HEK293T (cell line): ENCODE results near the gene ZNF609.

Experiments used
- CTCF ChIA-PET: fragments of 350-600 bp; formaldehyde crosslinking; extraction: SDS; loops from one replicate; lab custom pipeline; 2021; ENCODE audit warnings: antibody characterized with exemption, inconsistent platforms; lab: Yijun Ruan, JAX
- POLR2A ChIA-PET: fragments of 350-600 bp; formaldehyde crosslinking; extraction: SDS; loops from one replicate; lab custom pipeline; 2020; ENCODE audit warnings: antibody characterized with exemption, inconsistent platforms; lab: Yijun Ruan, JAX
- DNase-seq: peaks from one replicate; pipeline ENCODE4 v3.0.0; 2012; ENCODE audit warnings: mixed read lengths; ENCODE audit errors: extremely low spot score
- ARNT ChIP-seq: fragments of 450-650 bp; IDR thresholded peaks from 2 replicates; pipeline ENCODE4 v1.6.1; 2017; ENCODE audit warnings: mild to moderate bottlenecking
- BHLHE40 ChIP-seq: fragments of 450-650 bp; IDR thresholded peaks from 2 replicates; pipeline ENCODE4 v1.6.1; 2016; ENCODE audit warnings: mild to moderate bottlenecking, moderate library complexity, borderline replicate concordance
- CTBP1 ChIP-seq: fragments of 450-650 bp; IDR thresholded peaks from 2 replicates; pipeline ENCODE4 v1.6.1; 2016; ENCODE audit warnings: borderline replicate concordance
- ELF4 ChIP-seq: fragments of 450-650 bp; IDR thresholded peaks from 2 replicates; pipeline ENCODE4 v1.6.1; 2017; ENCODE audit warnings: antibody characterized with exemption
- FOXA1 ChIP-seq: fragments of 450-650 bp; IDR thresholded peaks from 2 replicates; pipeline ENCODE4 v1.6.1; 2016; ENCODE audit warnings: mild to moderate bottlenecking
- FOXK2 ChIP-seq: fragments of 450-650 bp; IDR thresholded peaks from 2 replicates; pipeline ENCODE4 v1.6.1; 2016; ENCODE audit warnings: mild to moderate bottlenecking
- FOXM1 ChIP-seq: fragments of 450-650 bp; IDR thresholded peaks from 2 replicates; pipeline ENCODE4 v1.6.1; 2017; ENCODE audit warnings: mild to moderate bottlenecking, borderline replicate concordance
- HDGF ChIP-seq: fragments of 450-650 bp; IDR thresholded peaks from 2 replicates; pipeline ENCODE4 v1.6.1; 2017; ENCODE audit warnings: antibody characterized with exemption, borderline replicate concordance
- L3MBTL2 ChIP-seq: fragments of 450-650 bp; conservative IDR thresholded peaks from 2 replicates; pipeline ENCODE4 v1.6.1; 2016; ENCODE audit warnings: mild to moderate bottlenecking
- LEF1 ChIP-seq: fragments of 450-650 bp; IDR thresholded peaks from 2 replicates; pipeline ENCODE4 v1.6.1; 2017; ENCODE audit warnings: mild to moderate bottlenecking, borderline replicate concordance
- NFRKB ChIP-seq: fragments of 450-650 bp; IDR thresholded peaks from 2 replicates; pipeline ENCODE4 v1.6.1; 2016; ENCODE audit warnings: mild to moderate bottlenecking, moderate library complexity
- PKNOX1 ChIP-seq: fragments of 450-650 bp; IDR thresholded peaks from 2 replicates; pipeline ENCODE4 v1.6.1; 2016
- SP1 ChIP-seq: fragments of 450-650 bp; IDR thresholded peaks from 2 replicates; pipeline ENCODE4 v1.6.1; 2017
- SUZ12 ChIP-seq: fragments of 450-650 bp; IDR thresholded peaks from 2 replicates; pipeline ENCODE4 v1.6.1; 2016; ENCODE audit warnings: mild to moderate bottlenecking
- TARDBP ChIP-seq: fragments of 450-650 bp; IDR thresholded peaks from 2 replicates; pipeline ENCODE4 v1.6.1; 2016
- ZNF384 ChIP-seq: fragments of 450-650 bp; IDR thresholded peaks from 2 replicates; pipeline ENCODE4 v1.6.1; 2016

Gene ZNF609

DNA sequence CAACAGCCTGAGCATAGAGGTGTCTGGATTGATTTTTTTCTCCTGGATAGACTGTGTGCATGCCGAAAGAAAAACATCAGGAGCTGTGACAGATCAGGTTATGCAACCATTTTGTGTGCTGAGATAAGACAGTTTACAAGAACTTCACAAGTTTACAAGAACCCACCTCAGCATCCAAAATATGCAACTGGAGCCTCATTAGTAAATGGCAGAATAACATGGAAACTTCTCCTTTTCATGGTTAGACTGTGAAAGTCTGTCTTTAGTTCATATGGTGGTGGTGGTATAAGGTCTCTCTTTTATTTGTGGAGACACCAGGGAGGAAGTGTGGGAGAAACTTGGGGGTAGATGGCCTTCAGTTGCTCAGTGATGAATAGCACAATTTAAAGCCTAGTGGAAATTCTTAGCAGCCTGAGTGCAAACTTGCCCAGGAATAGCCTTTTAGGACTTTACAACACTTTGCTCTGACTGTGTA is 3.7 kb upstream of the ZNF609 start:
- TF ChIP-seq FOXM1 (no peak), LEF1 (no peak), BHLHE40 (no peak), HDGF (no peak), ARNT (no peak), PKNOX1 (no peak), ZNF384 (no peak), NFRKB (no peak), SUZ12 (no peak), CTBP1 (no peak), TARDBP (no peak), SP1 (no peak)
- CTCF ChIA-PET = no interaction called here
- no peak for DNase-seq
- POLR2A ChIA-PET = no interaction called here

GRCh38 chr15:64459066-64459781 is 1.2 kb upstream of the ZNF609 start:
- ChIA-PET POLR2A (interaction anchor here (1.3 kb wide), 1 partner anchor 48 kb away, joined by 4 read pairs; no protein-coding TSS in a partner anchor), CTCF (interaction anchor here (1.4 kb wide), 1 partner anchor 222 kb away, joined by 3 read pairs; no protein-coding TSS in a partner anchor)
- TF ChIP-seq PKNOX1 (0 out of 2 replicates have a peak, but pooled peaks have one; percentile 3), ELF4 (no peak)
- DNase-seq = no peak

- ChIA-PET POLR2A (interaction anchor here (0.9 to 1.8 kb wide), 6 partner anchors 9 to 187 kb away, joined by 3 to 4 read pairs (median 3); partner anchors contain the start of gene TRIP4), CTCF (interaction anchor here (1.4 kb wide), 1 partner anchor 221 kb away, joined by 3 read pairs; no protein-coding TSS in a partner anchor)
- peak; percentile 26 for DNase-seq
- no peak for TF ChIP-seq NFRKB
- no peak for TF ChIP-seq FOXM1
- TF ChIP-seq HDGF = no peak
- TF ChIP-seq TARDBP = no peak
- TF ChIP-seq ARNT = no peak
- TF ChIP-seq PKNOX1 = no peak
- no peak for TF ChIP-seq SUZ12
- no peak for TF ChIP-seq FOXK2
- TF ChIP-seq LEF1 = no peak
Measured at GRCh38 chr15:64460724-64461720, 644 bp downstream of the ZNF609 start.

GRCh38 chr15:64461721-64462162 is 1.4 kb downstream of the ZNF609 start:
- ChIA-PET CTCF (no interaction called here), POLR2A (interaction anchor here (1.8 kb wide), 1 partner anchor 9 kb away, joined by 4 read pairs; no protein-coding TSS in a partner anchor)
- TF ChIP-seq SP1 = no peak
- no peak for TF ChIP-seq ARNT
- no peak for TF ChIP-seq HDGF
- no peak for TF ChIP-seq FOXA1
- TF ChIP-seq FOXM1 = no peak
- TF ChIP-seq ZNF384 = no peak
- TF ChIP-seq SUZ12 = no peak
- no peak for TF ChIP-seq PKNOX1
- TF ChIP-seq BHLHE40 = no peak
- TF ChIP-seq NFRKB = no peak
- TF ChIP-seq ELF4 = no peak
- TF ChIP-seq TARDBP = no peak
- no peak for TF ChIP-seq FOXK2
- TF ChIP-seq LEF1 = no peak
- no peak for TF ChIP-seq L3MBTL2
- TF ChIP-seq CTBP1 = no peak
- DNase-seq = peak; percentile 10

DNA sequence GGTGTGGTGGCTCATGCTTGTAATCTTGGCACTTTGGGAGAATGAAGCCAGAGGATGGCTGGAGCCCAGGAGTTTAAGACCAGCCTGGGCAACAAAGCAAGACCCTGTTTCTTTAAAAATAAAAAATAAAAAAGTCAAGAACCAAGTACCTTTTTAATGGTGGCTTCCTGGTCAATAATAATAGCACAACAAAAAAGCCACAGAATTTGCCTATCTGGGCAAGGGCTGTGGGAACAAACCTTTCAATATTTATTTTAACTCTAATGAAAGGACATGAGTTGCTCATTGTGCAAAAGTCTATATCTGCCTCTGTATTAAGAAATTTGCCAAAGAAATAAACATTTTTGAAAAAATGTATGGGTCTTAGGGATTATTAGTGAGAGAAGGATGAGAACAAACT is 2.1 kb downstream of the ZNF609 start:
- ChIA-PET CTCF (no interaction called here), POLR2A (interaction anchor here (1.8 kb wide), 1 partner anchor 8 kb away, joined by 4 read pairs; no protein-coding TSS in a partner anchor)
- TF ChIP-seq SP1 (no peak), PKNOX1 (no peak), FOXM1 (no peak), NFRKB (no peak), ZNF384 (no peak), CTBP1 (no peak), FOXA1 (no peak), HDGF (no peak), ARNT (no peak), L3MBTL2 (no peak)
- DNase-seq = no peak
